ENCODE data around the gene GDF7.

Gene GDF7

GRCh38 chr2:20663196-20664070, 3.5 kb upstream of the GDF7 start:
- DNase-seq: no peak

- DNase-seq: no peak
Observed at GRCh38 chr2:20664071-20664390, 2.9 kb upstream of the GDF7 start.

GRCh38 chr2:20664431-20665242, 2.3 kb upstream of the GDF7 start:
- DNase-seq: no peak

GRCh38 chr2:20665243-20666004, 1.5 kb upstream of the GDF7 start:
- DNase-seq: no peak

GRCh38 chr2:20666005-20666303, 990 bp upstream of the GDF7 start:
- DNase-seq: no peak

GRCh38 chr2:20667151-20667530, 197 bp downstream of the GDF7 start:
- no peak for DNase-seq

- DNase-seq: no peak
Observed at GRCh38 chr2:20667531-20668401, 822 bp downstream of the GDF7 start.

GRCh38 chr2:20668451-20668850, 1.5 kb downstream of the GDF7 start:
- no peak for DNase-seq

- DNase-seq: no peak
Observed at GRCh38 chr2:20668871-20669475, 2.0 kb downstream of the GDF7 start.

GRCh38 chr2:20669562-20670314, 2.8 kb downstream of the GDF7 start:
- DNase-seq: no peak

GRCh38 chr2:20670315-20671035, 3.5 kb downstream of the GDF7 start:
- no peak for DNase-seq

- no peak for DNase-seq
Observed at GRCh38 chr2:20671036-20671735, 4.2 kb downstream of the GDF7 start.

GRCh38 chr2:20671736-20672080, 4.8 kb downstream of the GDF7 start:
- no peak for DNase-seq

GRCh38 chr2:20672201-20672951, 5.4 kb downstream of the GDF7 start:
- DNase-seq: no peak

- DNase-seq: no peak
Observed at GRCh38 chr2:20673686-20674308, 6.9 kb downstream of the GDF7 start.

- DNase-seq: no peak
Observed at GRCh38 chr2:20674309-20674965, 7.5 kb downstream of the GDF7 start.

GRCh38 chr2:20674974-20675679, 8.2 kb downstream of the GDF7 start:
- no peak for DNase-seq

Measured in Kasumi-1 (cell line).